Left colon (tissue), 2 donors: ENCODE measurements around the gene SEL1L2. TPM values are rescaled to one million over a fixed set of nuclear protein-coding genes. Genes with fewer than 3 reads are reported as not detected.
A peak's percentile ranks its signal among the peaks of the same experiment; 100 is the strongest.

Experiments used
- ATAC-seq: fragments of 200-7000 bp; cut with Tn5 transposase; one replicate; pipeline ENCODE4 v1.9.1; 2020; ENCODE audit warnings: mild to moderate bottlenecking, moderate library complexity
- DNase-seq, 2 donors: peaks; one replicate each; pipeline ENCODE4 v3.0.0-alpha.2; 2020
- intact Hi-C, 2 donors: fragments of 100-400 bp; cut with DNase I in 1 of 2; cut with micrococcal nuclease in 1 of 2; formaldehyde crosslinking; loops; one replicate each; pipeline versions ENCODE4 v1.11.2 to v1.14.0; 2022; cut with DNase I, micrococcal nuclease
- total RNA-seq, 2 donors: library from RNA; stranded (reverse); fragmentation: NEBNext Ultra II Directional; extraction: Animal tissue kit (Norgen Biotek cat#: 25700); gene quantifications; one replicate each; pipeline ENCODE4 v1.2.1, GENCODE V29; 2021
- donor health status: DM: no; HTN: no; CAD: no.
- donor health status: DM: yes; HTN: yes; CAD: no.

SEL1L2 gene
- total RNA-seq, 2 donors from 2014 or later, result not detected

DNA sequence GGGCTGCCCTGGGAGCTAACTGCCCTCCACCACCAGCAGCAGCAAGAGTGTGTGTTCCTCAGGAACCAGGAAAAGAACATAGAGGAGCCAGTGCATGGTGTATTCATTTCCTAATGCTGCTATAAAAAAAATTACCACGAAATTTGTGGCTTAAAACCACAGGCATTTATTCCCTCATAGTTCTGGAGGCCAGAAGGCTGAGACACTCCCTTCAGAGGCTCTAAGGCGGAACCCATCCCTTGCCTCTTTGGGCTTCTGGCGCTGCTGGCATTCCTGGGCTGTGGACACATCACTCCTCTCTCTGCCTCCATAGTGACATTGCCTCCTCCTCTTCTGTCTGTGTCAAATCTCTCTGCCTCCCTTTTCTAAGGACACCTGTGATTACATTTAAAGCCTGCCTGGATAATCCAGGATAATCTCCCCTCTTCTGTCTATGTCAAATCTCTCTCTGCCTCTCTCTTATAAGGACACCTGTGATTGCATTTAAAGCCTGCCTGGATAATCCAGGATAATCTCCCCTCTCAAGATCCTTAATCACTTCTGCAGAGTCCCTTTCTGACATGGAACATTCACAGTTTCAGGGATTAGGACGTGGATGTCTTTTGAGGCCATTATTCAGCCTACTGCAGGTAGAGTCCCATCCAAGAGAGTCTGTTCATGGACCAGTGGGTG, 150.9 kb downstream of the SEL1L2 start:
- intact Hi-C loops, result no loop called here
- DNase-seq, result no peak
- ATAC-seq, result no peak

DNA sequence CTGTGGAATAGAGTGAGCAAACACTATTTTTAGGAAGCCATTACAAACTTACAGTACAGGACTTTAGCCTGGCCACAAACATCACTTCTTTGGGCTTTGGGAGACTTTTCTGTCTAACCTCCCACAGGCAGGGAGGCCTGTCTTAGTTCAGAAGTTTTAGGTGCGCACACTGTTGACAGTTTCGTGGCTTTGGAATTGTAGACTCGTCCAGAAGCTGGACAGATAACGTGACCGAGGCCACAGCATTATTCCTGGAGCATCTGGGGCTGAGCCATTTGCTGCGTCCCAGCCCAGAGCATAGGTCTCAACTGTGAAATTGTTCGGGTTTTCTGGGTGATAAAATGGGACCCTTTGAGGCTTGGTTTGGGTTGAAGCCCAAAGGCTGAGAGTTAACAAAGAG, 151.8 kb downstream of the SEL1L2 start:
- DNase-seq, result no peak
- intact Hi-C loops, result no loop called here
- no peak for ATAC-seq

DNA sequence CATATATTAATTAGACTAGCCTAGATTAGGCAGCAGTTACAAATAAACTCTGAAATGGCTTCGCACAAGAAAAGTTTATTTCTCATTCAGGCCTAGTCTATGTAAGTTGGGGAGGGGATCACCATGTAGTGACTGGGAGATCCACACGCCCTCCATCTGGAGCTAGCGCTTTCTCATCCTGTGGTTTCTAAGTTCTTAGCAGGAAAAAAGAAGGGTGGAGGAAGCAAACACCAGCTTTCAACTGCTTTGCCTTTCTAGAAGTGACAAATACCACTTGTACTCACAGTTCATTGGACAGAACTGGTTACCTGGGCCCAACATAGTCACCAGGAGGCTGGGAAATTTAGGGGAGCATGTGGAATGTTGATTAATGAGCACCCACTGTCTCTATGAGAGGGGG, 158.9 kb downstream of the SEL1L2 start:
- no peak for ATAC-seq
- intact Hi-C loops, result no loop called here

DNA sequence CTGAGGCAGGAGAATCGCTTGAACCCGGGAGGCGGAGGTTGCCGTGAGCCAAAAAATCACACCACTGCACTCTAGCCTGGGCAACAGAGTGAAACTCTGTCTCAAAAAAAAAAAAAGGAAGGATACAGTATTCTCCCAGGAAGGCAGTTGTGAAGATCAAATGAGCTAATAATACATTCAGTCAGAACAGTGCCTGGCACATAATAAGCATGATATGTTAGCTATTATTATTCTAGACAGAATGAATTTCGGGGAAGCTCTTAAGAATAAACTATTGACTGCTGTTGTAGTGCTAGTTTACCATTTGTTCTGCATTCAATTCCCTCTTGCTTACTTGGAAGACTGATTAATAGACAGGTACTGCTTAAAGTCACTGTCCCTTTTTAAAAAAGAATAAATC, 164.9 kb downstream of the SEL1L2 start:
- intact Hi-C loops, result no loop called here
- ATAC-seq (no peak), DNase-seq (no peak)

More for the DNA sequence above, 158.9 kb downstream of the SEL1L2 start:
- DNase-seq, result no peak

DNA sequence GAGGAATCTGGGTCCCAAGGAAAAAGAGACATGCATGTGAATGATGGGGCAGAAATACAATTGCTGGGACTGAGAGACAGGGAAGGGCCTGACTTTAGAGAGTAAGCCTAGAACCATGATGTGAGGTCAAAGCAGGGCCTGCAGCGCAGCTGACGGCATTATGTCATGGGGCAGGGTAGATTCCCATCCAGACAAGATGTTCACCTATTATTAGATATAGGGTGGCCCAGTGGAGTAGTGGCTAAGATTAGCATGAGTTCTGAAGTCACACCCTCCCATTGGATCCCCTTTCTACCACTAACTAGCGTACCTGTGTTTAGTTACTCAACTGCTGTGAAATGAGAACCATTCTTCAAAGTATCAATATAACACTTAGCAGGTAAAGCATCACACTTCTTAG, 166.0 kb downstream of the SEL1L2 start:
- DNase-seq, result no peak
- ATAC-seq, result no peak
- intact Hi-C loops, result loop anchor here in 1 of 2 donors (5.0 kb wide), 1 partner anchor 228 kb away; no protein-coding TSS in a partner anchor

DNA sequence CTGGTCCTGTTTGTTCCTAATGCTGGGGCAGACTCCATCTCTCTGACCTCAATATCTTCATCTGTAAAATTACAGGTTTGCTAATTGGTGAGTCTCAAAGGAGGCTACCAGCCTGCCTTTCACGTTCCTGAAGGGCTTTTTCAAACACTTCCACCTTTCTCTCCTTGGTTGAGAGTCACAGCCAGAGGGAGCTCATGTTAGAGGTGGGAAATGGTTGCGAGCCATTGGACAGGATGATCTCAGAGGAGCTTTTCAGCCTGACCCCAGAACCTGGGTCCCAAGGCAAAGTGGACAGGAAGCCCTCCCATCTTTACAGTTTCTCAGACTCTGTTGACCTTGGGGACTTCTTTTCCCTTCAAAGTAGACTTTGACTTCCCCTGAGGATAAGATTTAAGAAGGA, 168.0 kb downstream of the SEL1L2 start:
- intact Hi-C loops, result loop anchor here in 1 of 2 donors (5.0 kb wide), 1 partner anchor 230 kb away; no protein-coding TSS in a partner anchor
- ATAC-seq (no peak), DNase-seq (no peak)

DNA sequence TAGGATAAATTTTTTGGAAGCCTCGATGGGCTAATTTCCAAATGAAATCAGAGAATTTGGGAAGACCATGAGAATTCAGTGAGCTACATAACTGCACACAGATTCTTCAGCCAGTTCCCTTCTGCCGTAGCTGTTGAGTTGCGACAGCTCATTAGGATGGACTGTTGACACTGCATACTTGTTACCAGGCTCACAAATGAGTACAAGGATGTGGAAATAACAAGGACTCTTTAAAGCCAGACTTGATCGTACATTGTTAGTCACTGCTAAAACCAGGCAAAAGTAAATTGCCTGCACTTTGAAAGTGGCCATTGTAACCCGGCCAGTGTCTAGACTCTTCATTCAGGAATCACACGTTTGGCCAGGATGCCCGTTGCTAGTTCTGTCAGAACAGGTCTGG, 168.5 kb downstream of the SEL1L2 start:
- intact Hi-C loops, result loop anchor here in 1 of 2 donors (5.0 kb wide), 1 partner anchor 230 kb away; no protein-coding TSS in a partner anchor
- DNase-seq (no peak), ATAC-seq (no peak)

DNA sequence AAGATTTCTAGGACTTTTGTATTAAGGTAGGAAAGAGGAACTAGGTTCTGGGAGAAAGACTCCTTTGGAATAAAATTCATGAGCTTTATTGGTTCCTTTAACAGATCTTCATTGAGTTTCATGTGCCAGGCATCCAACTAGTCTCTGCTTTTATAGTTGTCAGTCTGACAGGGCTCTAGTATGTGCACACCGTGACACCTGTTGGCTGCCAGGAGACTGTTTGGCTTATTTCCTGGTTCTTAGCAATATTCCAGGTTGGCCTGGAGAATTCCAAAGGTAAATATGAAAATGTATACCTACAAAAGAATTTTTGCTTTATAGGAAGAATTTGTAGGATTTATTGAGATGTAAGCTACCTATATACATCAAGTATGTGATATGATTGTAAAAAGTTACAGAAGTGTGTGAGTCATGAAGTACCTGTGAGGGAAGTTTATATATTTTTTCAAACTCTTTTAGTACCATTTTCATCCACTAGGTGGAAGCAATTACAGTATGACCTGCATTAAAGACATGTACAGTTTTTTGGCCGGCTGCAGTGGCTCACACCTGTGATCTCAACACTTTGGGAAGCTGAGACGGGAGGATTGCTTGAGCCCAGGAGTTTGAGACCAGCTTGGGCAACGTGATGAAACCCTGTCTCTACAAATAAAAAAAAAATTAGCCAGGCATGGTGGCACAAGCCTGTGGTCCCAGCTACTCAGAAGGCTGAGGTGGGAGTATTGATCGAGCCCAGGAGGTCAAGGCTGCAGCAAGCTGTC, 170.3 kb downstream of the SEL1L2 start:
- intact Hi-C loops, result loop anchor here in 1 of 2 donors (5.0 kb wide), 1 partner anchor 232 kb away; no protein-coding TSS in a partner anchor
- peak; percentile 88 for ATAC-seq

DNA sequence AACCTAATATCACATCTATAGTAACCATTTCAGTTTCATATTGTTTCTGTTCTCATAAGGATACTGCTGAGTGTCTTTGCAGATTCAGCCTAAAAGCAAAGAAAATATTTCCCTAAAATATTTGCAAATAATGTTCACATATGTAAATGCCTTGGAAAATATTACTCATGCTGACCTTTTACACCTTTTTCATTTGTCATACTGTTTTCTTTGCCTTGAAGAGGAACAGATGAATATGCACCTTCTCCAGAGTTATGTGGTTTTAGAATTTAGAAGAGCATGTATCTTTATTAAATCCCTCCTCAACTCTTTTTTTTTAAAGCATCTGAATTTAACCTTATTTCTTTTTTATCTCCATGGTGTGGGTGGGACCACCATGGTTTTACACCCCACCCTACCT, 173.1 kb downstream of the SEL1L2 start:
- ATAC-seq, result no peak
- DNase-seq, result no peak
- intact Hi-C loops, result no loop called here

More for the DNA sequence above, 170.3 kb downstream of the SEL1L2 start:
- DNase-seq, result peak in 1 of 2 donors; percentile 15

DNA sequence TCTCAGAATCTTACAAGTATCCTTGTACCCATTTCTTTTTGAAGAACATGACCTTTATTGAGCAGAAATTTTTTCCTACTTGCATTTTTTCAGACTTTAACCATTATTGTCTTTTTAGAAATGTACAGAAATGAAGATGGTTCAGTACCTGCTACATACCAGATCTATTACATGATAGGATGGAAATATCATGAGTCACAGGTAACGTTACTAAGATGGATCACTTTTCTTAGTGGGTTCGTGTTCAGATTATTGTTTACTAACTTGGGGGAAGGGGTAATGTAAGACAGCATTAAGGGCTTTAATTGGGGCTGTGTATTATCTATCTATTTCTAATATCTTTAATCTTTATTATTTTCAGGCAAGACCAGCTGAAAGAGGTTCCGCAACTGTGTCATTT, 173.7 kb downstream of the SEL1L2 start:
- no peak for ATAC-seq
- DNase-seq, result no peak
- intact Hi-C loops, result no loop called here

DNA sequence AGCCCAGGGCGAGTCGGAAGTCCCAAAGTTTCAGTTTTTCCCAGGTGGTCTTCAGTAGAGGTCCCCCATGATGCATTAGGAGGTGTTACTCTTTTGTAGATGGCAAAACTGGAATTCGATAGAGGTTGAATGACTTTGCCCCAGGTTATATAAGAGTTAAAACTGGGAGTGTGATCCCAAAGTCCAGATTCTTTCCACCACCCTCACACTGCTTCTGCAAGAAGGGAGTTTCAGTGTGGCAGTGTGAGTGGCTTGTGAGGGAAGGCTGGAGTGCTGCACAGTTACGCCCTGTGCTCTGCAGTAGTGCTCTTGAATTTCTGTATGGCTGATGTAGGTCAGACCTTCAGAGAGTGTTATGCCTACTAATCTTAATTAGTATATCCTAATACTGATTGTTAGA, 175.7 kb downstream of the SEL1L2 start:
- DNase-seq (no peak), ATAC-seq (no peak)
- intact Hi-C loops, result no loop called here

DNA sequence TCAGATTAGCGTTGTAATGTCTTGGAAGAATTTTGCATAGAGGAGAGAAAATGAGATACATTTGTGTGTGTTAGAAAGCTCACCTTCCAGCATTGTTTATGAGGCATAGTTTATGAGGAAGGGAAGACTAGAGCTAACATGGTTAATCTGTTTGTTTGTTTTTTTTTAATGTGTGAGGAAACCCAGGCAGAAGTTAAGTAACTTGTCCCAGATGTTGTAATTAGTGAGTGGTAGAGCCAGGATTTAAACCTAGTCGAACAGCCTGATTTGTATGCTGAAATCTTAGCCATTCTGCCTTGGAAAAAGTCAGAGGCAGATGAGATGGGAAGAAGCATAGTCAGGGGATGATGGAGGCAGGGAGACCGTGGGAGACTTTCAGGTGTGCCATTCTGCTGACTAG, 176.5 kb downstream of the SEL1L2 start:
- intact Hi-C loops, result no loop called here
- no peak for ATAC-seq

DNA sequence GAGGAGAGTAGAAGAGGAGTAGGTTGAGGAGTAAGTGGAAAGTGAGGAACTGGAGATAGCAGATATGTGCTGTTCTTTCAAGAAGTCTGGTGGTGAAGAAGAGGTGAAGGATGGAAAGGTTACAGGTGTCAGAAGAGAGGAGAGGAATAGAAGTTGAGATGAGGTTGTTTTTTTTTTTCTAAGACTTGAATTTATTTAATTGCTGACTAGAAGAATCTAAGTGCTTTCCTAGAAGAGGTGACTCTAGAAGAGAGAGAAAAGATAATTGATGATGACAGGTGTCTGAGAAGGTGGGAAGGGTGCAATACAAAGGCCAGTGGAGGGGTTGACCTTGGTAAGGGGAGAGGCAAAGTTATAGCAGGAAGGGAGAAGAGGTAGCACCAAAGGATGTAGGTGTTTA, 180.0 kb downstream of the SEL1L2 start:
- DNase-seq (no peak), ATAC-seq (no peak)
- intact Hi-C loops, result no loop called here

More for the DNA sequence above, 176.5 kb downstream of the SEL1L2 start:
- DNase-seq, result no peak

DNA sequence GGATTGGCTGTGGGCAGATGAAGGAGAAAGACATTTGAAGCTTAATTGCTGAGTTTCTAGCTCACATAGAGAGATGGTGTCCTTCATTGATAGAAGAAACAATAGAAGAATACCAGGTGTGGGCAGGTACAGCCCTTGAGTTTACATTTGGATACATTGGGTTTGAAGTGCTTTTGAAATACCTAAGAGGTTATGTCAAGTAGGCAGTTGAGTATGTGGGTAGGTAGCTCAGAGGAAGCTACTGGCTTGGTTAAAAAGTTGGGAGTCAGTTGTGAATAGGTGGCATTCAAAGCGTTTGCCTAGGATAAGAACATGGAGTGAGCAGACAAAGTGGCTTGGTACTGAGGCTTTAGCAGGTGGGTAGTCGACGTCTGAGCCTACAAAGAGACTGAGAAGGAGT, 180.6 kb downstream of the SEL1L2 start:
- DNase-seq (no peak), ATAC-seq (no peak)
- intact Hi-C loops, result no loop called here

DNA sequence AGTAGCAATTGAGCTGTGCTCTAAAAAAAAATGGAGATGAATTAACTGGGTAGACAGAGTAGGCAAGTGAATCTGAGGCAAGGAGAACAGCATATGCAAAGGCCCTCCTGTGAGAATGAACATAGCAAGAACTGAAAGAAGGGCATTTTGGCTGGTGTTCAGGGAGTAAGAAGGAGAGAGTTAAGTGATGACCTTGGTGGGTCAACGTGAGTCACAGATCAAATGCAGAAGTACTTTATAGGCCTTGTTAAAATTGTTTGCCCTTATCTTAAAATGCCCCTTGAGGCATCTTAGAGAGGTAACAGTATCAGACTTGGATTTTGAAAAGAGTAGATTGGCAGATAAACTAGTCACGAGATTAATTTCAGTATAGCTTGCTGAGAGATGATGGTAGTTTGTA, 181.0 kb downstream of the SEL1L2 start:
- intact Hi-C loops, result no loop called here
- DNase-seq (no peak), ATAC-seq (no peak)

DNA sequence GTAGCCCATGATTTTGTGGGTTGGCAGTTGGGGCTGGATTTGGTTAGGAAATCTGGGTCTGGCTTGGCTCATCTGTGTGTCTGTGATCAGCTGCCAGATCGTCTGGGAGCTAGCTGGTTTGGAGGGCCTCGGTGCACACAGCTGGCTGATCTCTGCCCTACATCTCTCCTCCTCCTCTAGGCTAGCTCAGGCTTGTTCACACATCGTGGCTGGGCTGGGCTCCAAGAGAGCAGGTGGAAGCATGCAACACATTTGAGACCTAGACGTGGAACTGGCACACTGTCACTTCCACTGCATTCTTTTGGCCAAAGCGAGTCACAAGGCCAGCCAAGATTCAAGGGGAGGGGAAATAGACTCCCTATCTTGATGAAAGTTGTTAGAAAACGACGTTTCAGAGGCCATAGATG, 189.7 kb downstream of the SEL1L2 start:
- intact Hi-C loops, result no loop called here
- DNase-seq, result peak; percentile 66 to 79
- ATAC-seq, result peak; percentile 82

DNA sequence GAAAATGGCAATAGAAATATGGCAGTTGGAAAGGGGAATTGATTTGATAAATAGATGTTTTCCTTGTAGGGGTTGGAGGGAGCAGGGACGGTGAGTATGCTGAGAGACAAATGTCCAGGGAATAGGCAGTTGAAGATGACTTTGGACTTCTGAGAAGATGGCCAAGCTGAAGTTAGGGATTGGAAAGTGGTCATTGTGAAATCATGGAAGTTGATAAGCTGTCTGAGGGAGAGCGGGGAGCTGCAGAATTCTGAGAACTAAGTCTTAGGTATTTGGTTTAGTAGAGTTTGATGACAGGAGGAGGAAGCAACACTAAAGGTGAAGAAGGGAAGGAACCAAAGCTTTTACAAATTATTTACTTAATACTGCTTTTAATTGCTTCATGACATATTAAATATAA, 190.4 kb downstream of the SEL1L2 start:
- no peak for DNase-seq
- no peak for ATAC-seq
- intact Hi-C loops, result no loop called here
